Right atrium auricular region (tissue), 2 donors: ENCODE data around the gene FAM217A. TPM values are rescaled to one million over a fixed set of nuclear protein-coding genes. Genes with fewer than 3 reads are reported as not detected.

Experiments
- DNase-seq: peaks from one replicate; pipeline ENCODE4 v3.0.0-alpha.2; 2019; ENCODE audit warnings: low spot score
- H3K27ac ChIP-seq, 2 donors: fragments of 200-600 bp; sonication (generic); 1 replicate in 1 of 2; 2 replicates in 1 of 2; pipeline ENCODE4 v1.5.1; 2016 to 2019
- H3K27me3 ChIP-seq, 2 donors: fragments of 200-600 bp; sonication (generic); one replicate each; pipeline versions ENCODE4 v1.5.1 to v1.6.0; 2017 to 2019
- H3K36me3 ChIP-seq: fragments of 200-600 bp; sonication (generic); one replicate; pipeline ENCODE4 v1.5.1; 2016
- H3K4me1 ChIP-seq, 2 donors: fragments of 200-600 bp; sonication (generic); one replicate each; pipeline versions ENCODE4 v1.5.1 to v1.6.0; 2017 to 2019
- H3K4me3 ChIP-seq, 2 donors: fragments of 200-600 bp; sonication (generic); 1 replicate in 1 of 2; 2 replicates in 1 of 2; pipeline ENCODE4 v1.5.1; 2017 to 2019; ENCODE audit warnings: mild to moderate bottlenecking in 1 of 2, moderate library complexity in 1 of 2
- H3K9me3 ChIP-seq, 2 donors: fragments of 200-600 bp; sonication (generic); one replicate each; pipeline ENCODE4 v1.5.1; 2019
- CTCF ChIP-seq, 2 donors: fragments of 200-600 bp; sonication (generic); IDR thresholded peaks; one replicate each; pipeline ENCODE4 v1.5.1; 2019; ENCODE audit warnings: antibody characterized with exemption in 2 of 2
- total RNA-seq, 2 donors: library from RNA; depleted of rRNA; stranded (reverse); fragments of >200 nt; gene quantifications; one replicate each; pipeline ENCODE4 v1.1.0, GENCODE V29; 2016

The FAM217A gene
- total RNA-seq, 2 donors from 2014 or later, result not detected

- no peaks in the 10 kb centered on the region for H3K4me1 ChIP-seq
- no peaks in the 10 kb centered on the region for H3K9me3 ChIP-seq
- H3K27ac ChIP-seq, result no peak overlapping the region
- H3K4me3 ChIP-seq, result no peak overlapping the region
- H3K27me3 ChIP-seq, result no peaks in the 10 kb centered on the region
- DNase-seq, result no peak
- no peak for TF ChIP-seq CTCF (IDR thresholded peaks at IDR 0.05)
- no peaks in the 10 kb centered on the region for H3K36me3 ChIP-seq
Observed at GRCh38 chr6:4074478-4075235, 4.3 kb downstream of the FAM217A start.

- no peak for DNase-seq
- TF ChIP-seq CTCF (IDR thresholded peaks at IDR 0.05), result no peak
- no peaks in the 10 kb centered on the region for H3K9me3 ChIP-seq
- H3K27ac ChIP-seq, result no peak overlapping the region
- no peak overlapping the region for H3K4me3 ChIP-seq
- no peaks in the 10 kb centered on the region for H3K27me3 ChIP-seq
- no peaks in the 10 kb centered on the region for H3K36me3 ChIP-seq
- H3K4me1 ChIP-seq, result no peaks in the 10 kb centered on the region
Observed at GRCh38 chr6:4071330-4071729, 7.6 kb downstream of the FAM217A start.

GRCh38 chr6:4069199-4069598, 9.7 kb downstream of the FAM217A start:
- no peak overlapping the region for H3K27ac ChIP-seq
- no peaks in the 10 kb centered on the region for H3K9me3 ChIP-seq
- TF ChIP-seq CTCF (IDR thresholded peaks at IDR 0.05), result no peak
- H3K36me3 ChIP-seq, result peaks cover 5% of the 10 kb centered on the region
- no peak for DNase-seq
- H3K4me1 ChIP-seq, result no peaks in the 10 kb centered on the region
- H3K27me3 ChIP-seq, result no peaks in the 10 kb centered on the region
- H3K4me3 ChIP-seq, result no peak overlapping the region

GRCh38 chr6:4067673-4068072, 11.3 kb downstream of the FAM217A start:
- no peak for DNase-seq
- Histone ChIP-seq H3K9me3 (no peaks in the 10 kb centered on the region), H3K4me1 (no peaks in the 10 kb centered on the region), H3K27ac (no peak overlapping the region), H3K36me3 (peaks cover 18% of the 10 kb centered on the region), H3K27me3 (no peaks in the 10 kb centered on the region), H3K4me3 (no peak overlapping the region)
- no peak for TF ChIP-seq CTCF (IDR thresholded peaks at IDR 0.05)

- Histone ChIP-seq H3K27ac (no peak overlapping the region), H3K9me3 (no peaks in the 10 kb centered on the region), H3K36me3 (peaks cover 32% of the 10 kb centered on the region), H3K27me3 (no peaks in the 10 kb centered on the region), H3K4me1 (no peaks in the 10 kb centered on the region), H3K4me3 (no peak overlapping the region)
- no peak for DNase-seq
- no peak for TF ChIP-seq CTCF (IDR thresholded peaks at IDR 0.05)
Observed at GRCh38 chr6:4066029-4066755, 12.7 kb downstream of the FAM217A start.
